Measurements from ENCODE around the gene WDTC1. TPM values are rescaled to one million over a fixed set of nuclear protein-coding genes. Genes with fewer than 3 reads are reported as not detected.

WDTC1 gene
- total and polyA plus RNA-seq, 9 donors, result 20.2 to 43.9 (median 29.2) TPM

DNA sequence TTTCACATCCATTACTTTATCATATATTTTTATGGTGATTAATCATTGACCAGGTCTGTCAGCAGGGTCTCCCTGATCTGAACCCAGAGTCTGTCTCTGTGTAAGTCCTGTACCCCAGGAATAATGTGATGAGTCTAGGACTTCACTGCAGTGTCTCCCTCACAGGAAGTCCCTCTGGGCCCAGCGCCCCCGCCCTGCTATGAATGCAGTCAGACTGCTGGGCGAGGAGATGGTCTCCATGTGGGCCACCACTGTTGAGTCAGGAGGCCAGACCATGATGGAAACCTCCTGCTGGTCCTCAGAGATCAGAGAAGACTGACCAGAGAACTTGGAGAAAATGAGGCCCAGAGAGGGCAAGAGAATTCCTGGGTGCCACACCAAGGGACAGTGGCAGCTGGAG lies 97.0 kb downstream of the WDTC1 start:
- Histone ChIP-seq H3K4me3 (no peak overlapping the region), H3K27ac (no peak overlapping the region), H3K4me1 (ENCODE audit: insufficient read depth) (peaks cover 3% of the 10 kb centered on the region), H3K27me3 (no peaks in the 10 kb centered on the region), H3K9me3 (no peaks in the 10 kb centered on the region), H3K36me3 (no peaks in the 10 kb centered on the region)
- intact Hi-C loops (cut with DNase I), result no loop called here
- TF ChIP-seq, protein P1, sequence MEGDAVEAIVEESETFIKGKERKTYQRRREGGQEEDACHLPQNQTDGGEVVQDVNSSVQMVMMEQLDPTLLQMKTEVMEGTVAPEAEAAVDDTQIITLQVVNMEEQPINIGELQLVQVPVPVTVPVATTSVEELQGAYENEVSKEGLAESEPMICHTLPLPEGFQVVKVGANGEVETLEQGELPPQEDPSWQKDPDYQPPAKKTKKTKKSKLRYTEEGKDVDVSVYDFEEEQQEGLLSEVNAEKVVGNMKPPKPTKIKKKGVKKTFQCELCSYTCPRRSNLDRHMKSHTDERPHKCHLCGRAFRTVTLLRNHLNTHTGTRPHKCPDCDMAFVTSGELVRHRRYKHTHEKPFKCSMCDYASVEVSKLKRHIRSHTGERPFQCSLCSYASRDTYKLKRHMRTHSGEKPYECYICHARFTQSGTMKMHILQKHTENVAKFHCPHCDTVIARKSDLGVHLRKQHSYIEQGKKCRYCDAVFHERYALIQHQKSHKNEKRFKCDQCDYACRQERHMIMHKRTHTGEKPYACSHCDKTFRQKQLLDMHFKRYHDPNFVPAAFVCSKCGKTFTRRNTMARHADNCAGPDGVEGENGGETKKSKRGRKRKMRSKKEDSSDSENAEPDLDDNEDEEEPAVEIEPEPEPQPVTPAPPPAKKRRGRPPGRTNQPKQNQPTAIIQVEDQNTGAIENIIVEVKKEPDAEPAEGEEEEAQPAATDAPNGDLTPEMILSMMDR (IDR thresholded peaks at IDR 0.05), result no peak
- no peak for TF ChIP-seq POLR2A (IDR thresholded peaks at IDR 0.05)
- no peak for TF ChIP-seq EP300 (IDR thresholded peaks at IDR 0.05)
- 84 to 92% (median 86%) methylated on average over 3 of the region's 3 CpGs for WGBS, 3 donors
- peak in 1 of 5 donors; percentile 15 for DNase-seq

DNA sequence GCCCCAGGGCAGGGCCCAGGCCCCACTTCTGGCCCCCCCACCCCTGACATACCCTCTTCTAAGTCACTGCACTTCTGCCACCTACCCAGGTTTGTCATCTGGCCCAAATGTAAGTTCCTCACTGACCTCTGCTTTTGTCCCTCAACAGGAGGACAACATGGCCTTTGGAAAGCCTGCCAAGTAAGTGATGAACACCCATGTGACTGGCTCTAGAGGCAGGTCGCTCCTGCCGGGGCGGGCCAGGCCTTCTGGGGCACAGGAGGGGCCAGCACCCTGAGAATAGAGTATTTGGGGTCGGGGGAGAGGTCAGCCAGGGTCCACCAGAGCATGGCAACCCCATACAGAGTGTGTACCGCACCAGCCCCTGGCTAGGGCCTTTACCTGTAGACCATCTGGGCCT lies 97.5 kb downstream of the WDTC1 start:
- TF ChIP-seq, protein P1 (IDR thresholded peaks at IDR 0.05), result no peak
- TF ChIP-seq EP300 (IDR thresholded peaks at IDR 0.05), result no peak
- no peak for TF ChIP-seq POLR2A (IDR thresholded peaks at IDR 0.05)
- intact Hi-C loops (cut with DNase I), result no loop called here
- 77 to 84% (median 78%) methylated on average over 5 of the region's 5 CpGs for WGBS, 3 donors

DNA sequence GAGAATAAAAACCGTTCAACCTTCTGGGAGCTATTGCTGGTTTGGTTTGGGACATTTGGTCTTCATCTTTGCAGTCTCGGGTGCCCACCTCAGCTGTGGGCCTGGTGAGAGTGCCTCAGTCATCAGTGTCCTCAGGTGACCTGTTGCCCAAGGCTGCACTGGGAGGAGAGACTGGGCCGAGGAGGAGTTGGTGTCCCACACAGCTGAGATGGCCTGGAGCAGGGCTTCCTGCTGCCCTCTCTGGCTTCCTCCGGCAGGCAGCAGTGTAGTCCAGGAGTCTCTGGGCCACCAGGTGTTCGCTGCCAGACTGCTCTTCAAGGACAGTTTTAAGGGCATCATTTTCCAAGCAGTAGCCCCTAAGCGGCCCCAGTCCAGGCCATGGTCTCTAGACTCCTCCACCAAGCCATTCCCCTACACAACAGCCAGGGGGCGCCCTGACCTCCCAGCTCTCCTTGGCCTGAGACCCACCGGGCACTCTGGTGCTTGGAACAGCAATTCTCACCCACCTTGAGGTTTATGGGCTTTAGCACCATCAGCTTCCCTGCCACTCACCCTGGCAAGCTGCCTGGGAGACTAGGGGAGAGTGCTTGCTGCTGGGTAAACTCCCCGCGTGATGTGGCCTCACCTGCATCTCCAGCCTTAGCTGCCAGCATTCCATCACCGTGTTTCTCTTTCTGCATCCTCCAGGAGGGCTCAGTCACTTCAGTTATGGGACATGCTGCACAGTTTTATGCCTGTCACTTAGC lies 98.3 kb downstream of the WDTC1 start:
- TF ChIP-seq, protein P1 (IDR thresholded peaks at IDR 0.05), result peak; percentile 45 to 49 (median 48)
- no peak for TF ChIP-seq EP300 (IDR thresholded peaks at IDR 0.05)
- no peak for TF ChIP-seq POLR2A (IDR thresholded peaks at IDR 0.05)
- 45 to 62% (median 52%) methylated on average over 10 to 11 of the region's 11 CpGs for WGBS, 3 donors
- H3K9me3 ChIP-seq, result no peaks in the 10 kb centered on the region
- H3K27me3 ChIP-seq, result no peaks in the 10 kb centered on the region
- intact Hi-C loops (cut with DNase I), result no loop called here
- H3K4me3 ChIP-seq, result no peak overlapping the region
- no peak overlapping the region for H3K27ac ChIP-seq
- H3K36me3 ChIP-seq, result no peaks in the 10 kb centered on the region
- peaks cover 3% of the 10 kb centered on the region for H3K4me1 ChIP-seq (ENCODE audit: insufficient read depth)
- DNase-seq, result peak in 2 of 5 donors; percentile 57 to 58

More for the DNA sequence above, 97.5 kb downstream of the WDTC1 start:
- Histone ChIP-seq H3K27ac (no peak overlapping the region), H3K36me3 (no peaks in the 10 kb centered on the region), H3K9me3 (no peaks in the 10 kb centered on the region), H3K4me1 (ENCODE audit: insufficient read depth) (peaks cover 3% of the 10 kb centered on the region), H3K27me3 (no peaks in the 10 kb centered on the region), H3K4me3 (no peak overlapping the region)
- peak in 1 of 5 donors; percentile 25 for DNase-seq

DNA sequence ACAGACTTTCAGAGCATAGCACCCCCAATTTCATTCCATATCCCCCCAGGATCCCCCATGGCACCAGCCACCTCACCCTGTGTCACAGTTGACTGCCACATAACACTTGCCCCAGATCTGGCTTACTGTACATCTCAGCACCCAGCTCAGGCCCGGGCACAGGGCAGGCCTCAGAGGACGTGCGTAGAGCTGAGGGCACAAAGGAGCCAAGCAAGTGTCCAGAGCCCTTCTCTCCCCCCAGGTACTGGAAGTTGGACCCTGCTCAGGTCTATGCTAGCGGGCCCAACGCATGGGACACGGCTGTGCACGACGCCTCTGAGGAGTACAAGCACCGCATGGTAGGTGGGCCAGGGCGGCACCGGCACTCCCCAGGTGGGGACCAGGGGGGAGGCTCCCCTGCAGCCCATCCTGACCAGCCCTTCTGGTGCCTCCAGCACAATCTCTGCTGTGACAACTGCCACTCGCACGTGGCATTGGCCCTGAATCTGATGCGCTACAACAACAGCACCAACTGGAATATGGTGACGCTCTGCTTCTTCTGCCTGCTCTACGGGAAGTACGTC lies 99.4 kb downstream of the WDTC1 start:
- TF ChIP-seq, protein P1 (IDR thresholded peaks at IDR 0.05), result no peak
- H3K27ac ChIP-seq, result no peak overlapping the region
- H3K36me3 ChIP-seq, result no peaks in the 10 kb centered on the region
- 85 to 93% (median 89%) methylated on average over 15 to 17 of the region's 17 CpGs for whole genome bisulfite sequencing, 3 donors
- no peaks in the 10 kb centered on the region for H3K9me3 ChIP-seq
- no peak overlapping the region for H3K4me3 ChIP-seq
- intact Hi-C loops (cut with DNase I), result no loop called here
- H3K4me1 ChIP-seq (ENCODE audit: insufficient read depth), result no peaks in the 10 kb centered on the region
- no peaks in the 10 kb centered on the region for H3K27me3 ChIP-seq
- DNase-seq, result no peak

Measured in ovary (tissue), 9 donors.